Activated CD8-positive, alpha-beta T cell treated with anti-CD3 and anti-CD28 coated beads for 36 hours (primary cell): ENCODE data around the gene CCDC71. TPM values are rescaled to one million over a fixed set of nuclear protein-coding genes. Genes with fewer than 3 reads are reported as not detected.
A peak's percentile ranks its signal among the peaks of the same experiment; 100 is the strongest.

Experiments used
- ATAC-seq: fragments of 200-7000 bp; cut with Tn5 transposase; one replicate; pipeline ENCODE4 v1.10.0; 2021; ENCODE audit warnings: mild to moderate bottlenecking, moderate library complexity
- CTCF ChIA-PET: fragments of 350-600 bp; sonication (Branson Sonifier 250); formaldehyde crosslinking; loops from one replicate; lab custom pipeline; 2021; ENCODE audit warnings: antibody characterized with exemption; lab: Charles Lee
- POLR2A ChIA-PET: fragments of 350-600 bp; sonication (Branson Sonifier 250); formaldehyde crosslinking; loops from one replicate; lab custom pipeline; 2021; ENCODE audit warnings: antibody characterized with exemption; lab: Charles Lee
- DNase-seq: peaks from one replicate; pipeline ENCODE4 v3.0.0-alpha.2; 2020
- H3K27ac Mint-ChIP-seq: one replicate; pipeline ENCODE4 v1.8.0; 2021; ENCODE audit warnings: mild to moderate bottlenecking, mixed read lengths
- H3K27me3 Mint-ChIP-seq: one replicate; pipeline ENCODE4 v1.8.0; 2021; ENCODE audit warnings: mixed read lengths
- H3K36me3 Mint-ChIP-seq: one replicate; pipeline ENCODE4 v1.8.0; 2021; ENCODE audit warnings: low read depth, mixed read lengths
- H3K4me1 Mint-ChIP-seq: one replicate; pipeline ENCODE4 v1.8.0; 2021; ENCODE audit warnings: low read depth, mixed read lengths
- H3K4me3 Mint-ChIP-seq: one replicate; pipeline ENCODE4 v1.8.0; 2021; ENCODE audit warnings: mild to moderate bottlenecking, moderate library complexity, mixed read lengths
- H3K9me3 Mint-ChIP-seq: one replicate; pipeline ENCODE4 v1.8.0; 2021; ENCODE audit warnings: mixed read lengths
- CTCF ChIP-seq: fragments of 200-600 bp; IDR thresholded peaks from one replicate; pipeline ENCODE4 v1.8.0; 2022; ENCODE audit warnings: antibody characterized with exemption, mild to moderate bottlenecking
- intact Hi-C: fragments of 100-400 bp; cut with micrococcal nuclease; formaldehyde crosslinking; loops from one replicate; pipeline ENCODE4 v1.10.0; 2022
- total RNA-seq, 2 experiments: library from RNA; stranded (reverse); gene quantifications; one replicate each; pipeline ENCODE4 v1.2.3, GENCODE V29; 2021

CCDC71 gene
- total RNA-seq, 2 experiments from 2014 or later, result 18.1 to 18.7 TPM

- TF ChIP-seq CTCF, result no peak
- ChIA-PET POLR2A (no interaction called here), CTCF (interaction anchor here (1.1 kb wide), 1 partner anchor 275 kb away, joined by 3 read pairs; no protein-coding TSS in a partner anchor)
- Mint-ChIP-seq H3K9me3 (no peaks in the 10 kb centered on the region), H3K4me1 (peaks cover 12% of the 10 kb centered on the region), H3K27me3 (peaks cover 5% of the 10 kb centered on the region), H3K27ac (no peak overlapping the region), H3K36me3 (no peaks in the 10 kb centered on the region), H3K4me3 (no peak overlapping the region)
- intact Hi-C loops, result no loop called here
- DNase-seq (peak; percentile 18), ATAC-seq (no peak)
These were observed 8.4 kb upstream of the CCDC71 start for GRCh38 chr3:49174397-49174985.

- Mint-ChIP-seq H3K36me3 (no peaks in the 10 kb centered on the region), H3K27ac (no peak overlapping the region), H3K27me3 (peaks cover under 1% of the 10 kb centered on the region), H3K4me1 (peaks cover 12% of the 10 kb centered on the region), H3K4me3 (no peak overlapping the region), H3K9me3 (no peaks in the 10 kb centered on the region)
- intact Hi-C loops, result no loop called here
- ChIA-PET CTCF (no interaction called here), POLR2A (interaction anchor here (0.7 to 1.0 kb wide), 2 partner anchors 53 to 159 kb away, joined by 3 read pairs; partner anchors contain the start of gene USP19)
- TF ChIP-seq CTCF, result no peak
- ATAC-seq (no peak), DNase-seq (no peak)
These were observed 7.7 kb upstream of the CCDC71 start for GRCh38 chr3:49173792-49174170.

- Mint-ChIP-seq H3K36me3 (no peaks in the 10 kb centered on the region), H3K9me3 (no peaks in the 10 kb centered on the region), H3K4me3 (no peak overlapping the region), H3K4me1 (peaks cover 12% of the 10 kb centered on the region), H3K27me3 (no peaks in the 10 kb centered on the region), H3K27ac (no peak overlapping the region)
- DNase-seq (no peak), ATAC-seq (no peak)
- ChIA-PET CTCF (no interaction called here), POLR2A (interaction anchor here (0.7 to 1.0 kb wide), 3 partner anchors 52 to 466 kb away, joined by 3 read pairs; partner anchors contain the start of gene USP19)
- TF ChIP-seq CTCF, result no peak
- intact Hi-C loops, result no loop called here
These were observed 7.1 kb upstream of the CCDC71 start for GRCh38 chr3:49173116-49173791.

- H3K4me3 Mint-ChIP-seq, result no peak overlapping the region
- no peak overlapping the region for H3K27ac Mint-ChIP-seq
- no peaks in the 10 kb centered on the region for H3K36me3 Mint-ChIP-seq
- no peaks in the 10 kb centered on the region for H3K9me3 Mint-ChIP-seq
- CTCF ChIA-PET, result interaction anchor here (1.3 kb wide), 1 partner anchor 11 kb away, joined by 3 read pairs; no protein-coding TSS in a partner anchor
- ATAC-seq (no peak), DNase-seq (no peak)
- no peaks in the 10 kb centered on the region for H3K27me3 Mint-ChIP-seq
- POLR2A ChIA-PET, result interaction anchor here (0.8 kb wide), 1 partner anchor 465 kb away, joined by 3 read pairs; no protein-coding TSS in a partner anchor
- H3K4me1 Mint-ChIP-seq, result peaks cover 12% of the 10 kb centered on the region
- intact Hi-C loops, result no loop called here
- no peak for TF ChIP-seq CTCF
These were observed 6.5 kb upstream of the CCDC71 start for GRCh38 chr3:49172551-49173041.
